Activated CD4-positive, alpha-beta T cell treated with anti-CD3 and anti-CD28 coated beads, Interleukin-10, Interleukin-2, amounts not matched to agents 100 ng/mL and 50 ng/mL, durations not matched to agents 16 hours and 8 hours (primary cell): ENCODE measurements around the gene PPP1R9B.

Experiments
- DNase-seq: peaks from one replicate; pipeline ENCODE4 v3.0.0-alpha.2; 2020

PPP1R9B gene

DNA sequence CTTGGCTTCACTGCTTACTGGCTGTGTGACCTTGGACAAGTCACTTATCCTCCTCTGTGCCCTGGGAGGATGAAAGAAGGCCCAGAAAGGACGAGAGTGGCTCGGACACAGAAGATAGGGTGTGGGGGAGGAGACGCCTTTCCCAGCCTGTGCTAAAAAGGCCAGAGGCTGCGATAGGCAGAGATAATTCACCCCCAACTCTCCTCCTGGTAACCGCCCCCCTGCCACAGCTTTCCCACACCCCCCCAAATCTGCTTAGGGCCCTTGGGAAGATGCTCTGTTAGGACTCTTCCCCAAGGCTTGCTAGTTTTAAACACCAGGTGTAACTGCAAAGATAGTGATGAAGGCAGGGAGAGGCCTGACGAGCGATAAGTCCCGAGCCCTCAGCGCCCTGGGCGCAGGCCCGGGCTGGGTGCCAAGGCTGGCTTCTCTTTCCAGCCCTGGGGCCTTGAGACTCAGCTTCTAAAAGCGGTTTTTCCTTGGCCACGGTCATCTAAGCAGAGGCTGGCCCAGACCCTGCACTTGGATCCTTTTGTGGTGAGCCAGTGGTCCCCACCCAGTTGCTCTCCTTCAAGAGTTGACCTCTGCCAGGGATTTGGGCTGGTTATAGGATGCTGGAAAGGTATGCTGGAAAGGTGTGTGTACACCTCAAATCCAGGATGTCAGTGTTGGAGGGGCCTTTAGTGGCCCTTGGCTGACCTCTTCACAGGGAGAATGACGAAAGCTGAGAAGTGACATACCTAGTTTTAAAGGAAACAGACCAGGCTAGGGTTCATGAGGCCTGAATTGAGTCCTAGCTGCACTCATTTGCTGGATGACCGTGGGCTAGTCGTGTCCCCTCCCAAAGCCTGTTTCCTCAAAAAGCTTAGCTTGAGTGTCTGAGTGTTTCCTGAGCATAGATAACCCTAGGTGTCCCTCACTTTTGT is 3.4 kb upstream of the PPP1R9B start:
- no peak for DNase-seq

DNA sequence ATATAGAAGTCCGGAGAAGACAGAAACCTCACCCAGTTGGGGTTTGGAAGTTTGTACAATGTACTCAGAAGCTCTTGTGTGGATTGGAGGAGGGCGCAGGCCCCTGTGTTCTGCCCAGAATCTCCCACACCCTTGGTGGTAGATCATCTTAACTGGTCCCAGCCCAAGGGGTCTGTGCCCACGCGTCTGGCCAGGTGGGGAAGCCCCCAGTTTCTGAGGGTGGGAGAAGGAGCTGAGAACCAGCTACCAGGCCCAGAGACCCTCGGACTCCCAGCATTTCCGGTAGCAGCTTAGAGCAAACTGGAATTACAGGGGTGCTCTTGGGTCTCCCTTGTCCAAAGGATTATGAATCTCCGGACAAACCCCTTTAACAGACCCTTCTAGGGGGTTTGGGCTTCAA is 2.3 kb upstream of the PPP1R9B start:
- no peak for DNase-seq

DNA sequence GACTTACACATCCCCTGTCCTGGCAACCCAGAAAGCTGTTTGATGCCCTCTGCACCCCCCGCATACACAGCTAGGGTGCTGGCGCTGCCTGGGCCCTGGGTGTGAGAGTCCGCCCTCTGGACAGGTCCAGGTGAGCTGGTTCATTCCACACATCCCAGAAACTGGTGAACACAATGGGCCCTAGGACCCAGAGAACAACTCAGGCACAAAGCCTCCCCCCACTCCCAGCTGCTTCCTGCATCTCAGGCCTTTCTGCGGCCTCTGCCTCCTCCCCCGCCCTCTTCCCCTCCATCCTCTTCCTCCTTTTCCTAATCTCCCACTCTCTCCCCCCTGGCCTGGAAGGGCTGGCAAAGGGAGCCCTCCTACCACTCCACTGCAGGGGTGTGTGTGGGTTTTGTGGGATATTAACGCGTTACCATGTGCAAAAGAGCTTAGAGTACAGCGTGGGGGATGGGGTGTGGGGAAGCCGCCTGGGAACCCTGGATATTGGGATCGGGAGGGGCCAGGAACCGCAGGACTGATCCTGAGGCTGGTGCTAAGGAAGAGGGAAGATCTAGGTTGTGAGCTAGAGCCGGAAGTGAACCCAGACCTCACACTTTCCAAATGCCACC is 1.6 kb upstream of the PPP1R9B start:
- peak; percentile 78 for DNase-seq

DNA sequence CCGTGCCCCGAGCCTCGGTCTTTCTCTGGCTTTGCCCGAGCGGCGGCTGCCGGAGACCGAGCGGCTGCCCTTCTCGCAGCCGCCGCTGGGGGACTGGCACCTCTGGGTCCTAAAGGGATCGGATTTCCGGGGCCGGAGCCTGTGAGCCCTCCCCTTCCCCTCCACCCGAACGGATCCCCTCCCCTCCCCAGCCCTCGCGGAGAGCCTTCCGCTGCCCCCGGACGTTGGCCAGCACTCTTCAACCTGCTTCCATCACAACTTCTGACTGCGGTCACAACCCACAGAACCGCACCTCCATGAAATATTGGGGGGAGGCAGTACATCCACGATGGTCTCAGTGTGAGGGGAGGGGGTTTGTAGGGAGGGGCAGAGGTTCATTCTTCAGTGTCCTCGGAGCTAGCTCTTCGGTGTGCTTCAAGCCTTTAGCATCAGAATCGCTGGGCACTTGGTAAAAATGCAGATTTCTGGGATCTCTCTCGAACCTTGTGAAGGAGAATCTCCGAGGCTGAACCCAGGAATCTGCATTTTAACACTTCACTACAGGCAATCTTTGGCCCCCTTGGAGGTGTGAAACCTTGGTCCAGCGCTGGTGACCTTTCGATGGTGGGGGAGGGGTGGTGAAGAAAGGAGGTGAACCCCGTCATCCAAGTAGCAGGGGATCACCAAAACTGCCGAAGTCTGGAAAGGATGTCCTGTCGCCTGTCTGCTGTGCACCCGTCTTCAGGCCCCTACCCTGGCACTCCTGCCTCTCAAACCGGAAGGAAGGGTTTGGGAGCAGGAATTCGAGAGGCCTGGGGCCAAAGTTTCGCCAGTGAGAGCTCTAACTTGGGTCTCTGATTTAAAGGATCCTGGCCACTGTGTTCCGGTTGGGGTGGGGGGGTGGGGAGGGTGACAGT is 812 bp upstream of the PPP1R9B start:
- DNase-seq, result peak; percentile 96

DNA sequence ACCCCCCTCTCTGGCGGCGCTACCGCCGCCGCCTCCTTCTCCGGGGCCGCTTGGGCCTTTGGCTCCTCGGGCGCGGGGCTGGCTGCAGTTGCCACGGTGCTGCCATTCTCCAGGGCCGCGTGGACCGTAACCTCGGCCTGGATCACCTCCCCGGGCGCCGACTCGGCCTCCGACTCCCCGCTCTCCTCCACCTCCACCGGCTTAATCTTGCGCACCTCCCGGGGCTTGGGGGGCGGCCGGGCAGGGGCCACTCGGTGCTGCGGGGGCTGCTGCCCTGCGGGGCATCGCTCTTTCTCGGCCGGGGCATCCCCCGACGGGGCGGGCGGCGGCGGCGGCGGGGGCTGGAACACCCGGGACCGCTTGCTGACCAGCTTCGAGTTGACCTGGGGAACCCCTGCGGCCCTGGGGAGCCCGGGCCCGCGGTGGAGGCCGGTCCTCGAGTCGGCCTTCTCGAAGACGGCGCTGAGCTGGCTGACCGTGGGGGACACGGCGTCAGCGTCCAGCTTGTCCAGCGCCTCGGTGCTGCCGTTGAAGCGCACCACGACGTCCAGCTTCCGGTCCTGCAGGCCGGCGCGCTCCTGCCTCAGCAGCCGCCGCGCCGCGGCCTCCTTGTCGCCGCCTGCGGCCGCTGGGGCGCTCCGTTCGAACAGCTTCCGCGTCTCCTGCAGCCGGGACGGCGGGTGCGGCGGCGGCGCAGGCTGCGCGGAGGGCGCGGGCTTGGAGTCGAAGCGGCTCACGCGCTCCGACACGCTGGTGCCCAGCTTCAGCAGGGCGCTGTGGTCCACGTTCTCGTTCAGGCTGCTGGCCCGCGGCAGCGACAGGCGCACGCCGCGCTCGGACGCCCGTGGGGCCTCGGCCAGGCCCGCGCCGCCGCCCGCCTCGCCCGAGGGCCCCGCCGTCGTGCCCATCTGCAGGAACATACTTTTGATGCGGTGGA is 792 bp downstream of the PPP1R9B start:
- DNase-seq, result peak; percentile 66

DNA sequence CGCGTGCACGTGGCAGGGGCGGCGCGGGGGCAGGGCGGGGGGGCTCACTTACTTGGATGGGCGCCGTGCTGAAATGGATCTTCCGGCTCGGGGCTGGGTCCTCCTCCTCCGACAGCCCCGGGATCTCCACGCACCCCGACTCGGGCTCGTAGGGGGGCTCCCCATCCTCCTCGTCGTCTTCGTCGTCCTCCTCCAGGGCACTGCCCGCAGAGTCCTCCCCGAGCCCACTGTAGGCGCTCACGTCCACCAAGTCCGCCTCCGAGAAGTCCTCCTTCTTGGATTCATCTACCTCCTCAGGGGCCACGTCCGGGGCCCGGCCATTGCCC is 1.4 kb downstream of the PPP1R9B start:
- DNase-seq, result no peak

DNA sequence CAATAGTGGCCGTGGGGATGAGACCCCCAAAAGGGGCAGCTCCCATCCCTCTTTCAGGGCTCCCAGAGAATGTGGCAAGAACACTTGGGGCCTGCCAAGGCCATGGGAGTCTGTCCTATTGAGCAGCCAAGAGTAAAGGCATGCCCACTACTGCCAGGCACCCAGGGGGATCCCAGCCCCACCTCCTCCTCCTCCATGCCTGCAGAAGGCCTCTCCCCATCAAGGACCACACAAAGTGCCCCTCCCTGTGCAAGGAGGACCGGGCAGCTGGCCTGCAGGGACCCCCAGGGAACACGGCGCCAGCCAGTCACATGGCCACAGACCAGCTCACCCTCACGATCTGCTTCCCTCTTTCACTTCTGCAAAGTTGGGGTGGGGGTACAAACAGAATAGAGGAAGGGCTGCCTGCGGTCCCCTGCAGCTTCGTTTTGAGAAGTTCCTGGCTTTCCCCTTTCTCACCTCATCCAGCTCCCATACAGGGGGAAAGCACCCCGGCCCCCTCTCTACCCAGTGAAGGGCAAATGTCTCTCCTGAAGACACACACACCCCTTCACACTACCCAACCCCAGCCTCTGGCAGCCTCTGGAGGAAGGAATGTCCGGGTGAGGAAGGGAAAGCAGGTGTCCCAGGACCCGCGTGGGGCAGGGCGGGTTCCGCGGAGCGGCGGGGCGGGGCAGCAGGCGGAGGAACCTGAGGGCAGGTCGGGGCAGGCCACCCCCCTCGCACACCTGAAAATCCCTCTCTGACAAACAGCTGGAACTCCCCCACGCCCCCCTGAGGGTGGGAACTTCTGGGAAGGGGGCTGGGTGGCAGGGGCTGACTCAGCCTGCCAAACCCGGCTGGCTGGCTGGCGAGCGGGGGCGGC is 2.0 kb downstream of the PPP1R9B start:
- DNase-seq, result peak; percentile 77

DNA sequence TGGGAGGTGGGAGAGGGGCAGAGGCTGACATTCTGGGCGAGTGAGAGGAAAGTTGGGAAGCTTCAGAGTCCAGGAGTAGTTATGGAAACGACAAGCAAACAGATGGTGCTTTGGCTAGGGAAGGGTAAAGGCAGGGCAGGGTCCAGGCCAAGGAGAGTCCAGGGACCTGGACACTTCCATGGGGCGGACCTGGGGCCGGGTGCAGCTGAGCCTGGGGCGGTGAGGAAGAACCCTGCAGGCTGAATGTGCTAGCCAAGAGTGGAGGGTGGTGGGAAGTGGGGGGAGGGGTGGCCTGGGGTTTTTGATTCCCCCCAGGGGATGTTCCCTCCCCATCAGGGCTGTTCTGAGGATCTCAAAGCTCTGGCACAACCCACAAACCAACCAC is 2.6 kb downstream of the PPP1R9B start:
- no peak for DNase-seq

DNA sequence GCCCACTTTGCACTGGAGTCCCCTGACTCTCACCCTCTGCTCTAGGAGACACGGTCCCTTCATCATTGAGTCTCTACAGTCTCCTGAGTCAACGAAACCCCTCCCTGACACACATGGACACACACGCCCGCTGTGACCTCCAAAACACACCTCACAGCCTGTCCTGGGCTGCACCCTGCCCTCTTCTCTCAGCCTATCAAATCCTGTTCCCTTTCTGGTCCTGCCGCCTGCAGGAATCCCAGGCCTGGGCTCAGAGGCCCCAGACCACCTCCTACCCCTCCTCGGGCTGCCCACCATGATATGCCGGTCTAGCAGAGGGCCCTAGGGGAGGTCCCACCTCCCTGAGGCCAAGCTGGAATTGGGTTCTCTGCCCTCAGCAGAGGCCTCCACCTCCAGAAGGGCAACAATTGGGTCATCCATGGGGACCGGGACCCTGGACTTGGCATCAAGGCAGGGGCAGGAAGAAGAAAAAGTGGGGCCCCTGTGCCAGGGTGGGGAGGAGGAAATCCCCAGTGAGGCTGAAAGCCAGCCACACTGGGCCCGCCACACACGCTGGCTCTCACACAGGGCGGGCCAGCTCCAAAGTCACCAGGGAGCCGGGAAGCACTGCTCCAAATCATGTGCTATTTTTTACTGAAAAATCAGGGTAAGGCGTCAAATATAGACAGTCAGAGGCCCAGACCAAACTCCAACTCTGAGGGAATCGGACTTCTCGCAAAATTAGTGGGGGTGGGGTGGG is 3.4 kb downstream of the PPP1R9B start:
- DNase-seq, result no peak

DNA sequence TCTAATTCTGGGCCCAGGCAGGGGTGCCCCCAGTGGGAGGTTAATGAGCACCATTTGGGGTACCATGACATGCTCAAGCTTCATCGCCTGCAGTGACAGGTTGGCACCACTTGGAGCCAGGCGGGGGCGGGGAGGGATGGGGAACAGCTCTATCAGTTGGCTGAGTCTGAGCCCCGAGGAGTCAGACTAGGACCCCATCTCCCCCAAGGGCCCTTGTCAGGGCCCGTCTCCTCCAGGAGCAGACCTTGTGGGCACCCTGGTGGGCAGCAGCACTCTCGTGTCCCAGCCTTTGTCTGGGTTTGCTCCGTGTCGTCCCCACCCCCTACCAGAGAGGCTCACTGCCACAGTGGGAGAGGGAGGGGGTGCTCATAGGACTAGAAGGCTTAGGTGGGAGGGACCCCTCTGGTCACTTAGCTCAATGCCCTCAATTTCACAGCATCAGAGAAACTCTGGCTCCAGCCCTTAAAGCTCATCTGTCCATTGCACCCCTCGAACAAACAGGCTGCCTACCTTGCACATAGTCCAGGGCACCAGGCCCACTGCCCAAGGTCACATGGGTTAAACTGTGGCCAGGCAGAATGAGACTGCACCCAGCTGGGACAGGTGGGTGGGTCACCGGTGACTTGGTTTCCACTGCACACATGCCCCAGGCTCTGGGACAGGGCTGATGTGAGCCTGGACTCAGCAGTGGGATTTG is 4.1 kb downstream of the PPP1R9B start:
- peak; percentile 34 for DNase-seq

DNA sequence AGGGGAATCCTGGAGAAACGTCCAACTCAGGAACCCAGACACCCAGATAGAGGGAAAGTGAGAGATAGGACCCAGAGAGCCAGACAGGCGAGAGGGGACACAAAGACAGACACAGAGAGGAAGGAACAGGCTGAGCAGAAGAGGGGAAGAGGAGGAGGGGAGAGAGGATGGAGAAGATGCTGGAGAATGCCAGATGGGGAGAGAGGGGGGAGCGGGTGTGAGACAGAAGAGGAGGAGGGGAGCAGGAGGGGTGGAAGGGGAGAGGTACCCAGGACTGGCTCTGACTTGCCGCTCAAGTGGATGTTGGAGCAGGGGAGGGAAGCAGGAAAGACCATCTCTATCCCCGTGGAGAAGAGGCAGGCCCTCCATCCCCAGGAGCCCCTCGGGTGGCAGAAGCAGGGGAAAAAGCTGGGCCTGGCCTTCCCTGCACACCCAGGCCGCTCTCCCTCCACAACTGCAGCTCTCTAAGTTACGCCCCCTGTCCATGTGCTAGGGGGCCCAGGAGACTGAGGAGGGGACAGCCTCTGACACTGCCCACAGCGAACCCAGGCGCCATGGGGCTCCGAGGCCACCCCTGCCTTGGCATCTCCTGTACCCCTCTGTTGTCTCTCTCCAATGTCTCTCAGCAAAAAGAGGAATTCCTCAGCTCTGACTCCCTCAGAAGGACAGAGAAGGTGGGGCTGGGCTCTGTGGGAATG is 4.8 kb downstream of the PPP1R9B start:
- no peak for DNase-seq

DNA sequence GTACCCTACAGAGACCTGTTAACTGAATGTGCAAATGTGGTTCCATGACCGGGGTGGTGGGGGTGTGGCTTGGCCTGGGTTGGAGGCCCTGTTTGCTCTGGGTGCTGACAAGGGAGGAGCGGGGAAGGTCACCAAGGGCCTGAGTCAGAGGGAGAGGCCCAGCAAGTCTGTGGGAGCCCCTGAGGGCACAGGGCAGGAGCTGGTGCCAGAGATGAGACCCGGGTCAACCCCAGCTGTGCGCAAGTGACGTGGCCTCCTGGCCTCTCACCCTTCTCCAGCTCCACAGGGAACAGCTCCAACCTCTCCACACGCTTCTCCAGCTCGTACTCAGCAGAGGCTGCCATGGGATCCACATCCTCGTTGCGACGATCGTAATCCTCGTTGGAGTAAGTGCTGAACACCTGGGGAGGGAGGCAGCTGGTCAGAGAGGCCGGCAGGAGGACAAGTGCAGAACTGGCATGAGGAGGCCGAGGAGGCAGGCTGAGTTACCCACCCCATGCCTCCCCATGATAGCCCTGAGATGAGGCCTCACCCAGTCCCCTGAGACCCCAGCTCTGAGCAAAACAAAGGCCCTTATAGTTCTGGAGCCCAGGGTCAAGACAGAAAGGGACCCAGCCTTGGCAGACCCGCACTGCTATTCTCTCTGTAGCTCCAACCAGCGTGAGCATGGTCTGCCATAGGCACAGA is 5.5 kb downstream of the PPP1R9B start:
- DNase-seq, result no peak

DNA sequence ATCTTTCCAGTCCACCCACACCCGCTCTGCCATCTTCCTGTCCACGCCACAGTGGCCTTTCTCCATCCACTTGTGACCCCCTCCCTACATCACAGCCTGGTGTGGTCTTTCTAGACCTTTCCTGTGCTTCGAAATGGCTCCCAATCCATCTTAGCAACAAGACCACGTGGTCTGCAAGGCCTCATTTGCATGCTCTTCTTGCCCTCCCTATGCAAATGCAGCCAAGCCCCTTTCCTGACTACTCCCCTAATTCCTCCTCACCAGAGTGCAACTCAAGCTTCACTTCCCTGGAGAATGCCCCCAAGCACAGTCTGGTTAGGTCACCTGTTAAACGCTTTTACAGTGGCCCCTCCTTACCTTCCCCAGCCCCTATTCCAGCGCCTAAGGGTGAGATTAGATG is 6.1 kb downstream of the PPP1R9B start:
- DNase-seq, result no peak

DNA sequence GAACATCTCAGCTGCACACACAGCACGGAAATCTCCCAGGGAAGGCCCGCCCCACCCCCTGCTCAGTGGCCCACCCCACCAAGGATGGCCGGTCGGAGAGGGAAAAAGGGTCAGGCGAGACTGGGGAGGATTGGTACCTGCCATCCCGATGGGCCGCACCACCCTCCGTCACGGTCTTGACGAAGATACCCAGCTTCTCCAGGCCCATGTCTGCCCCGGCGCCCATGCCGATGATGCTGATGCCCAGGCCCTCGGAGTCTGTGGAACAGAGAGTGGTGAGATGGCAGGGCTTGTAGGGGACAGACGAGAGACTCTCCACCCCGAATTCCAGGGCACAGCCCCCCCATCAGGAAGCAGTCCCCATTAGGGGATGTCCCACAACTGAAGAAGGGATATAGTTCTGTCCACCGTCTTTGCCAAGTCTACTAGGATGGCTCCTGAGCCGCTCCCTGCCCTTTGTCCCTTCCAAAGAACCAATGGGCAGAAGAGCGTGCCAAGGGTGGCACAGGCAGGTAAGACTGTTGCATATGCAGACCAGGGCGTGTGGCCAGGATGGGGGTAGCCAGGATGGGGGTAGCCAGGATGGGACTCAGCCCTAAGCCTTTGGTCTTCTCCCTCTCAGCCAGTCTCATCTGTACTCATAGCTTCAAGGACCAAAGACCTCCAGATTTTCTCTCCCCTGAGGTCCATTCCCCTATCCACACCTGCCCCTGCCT is 6.9 kb downstream of the PPP1R9B start:
- no peak for DNase-seq

DNA sequence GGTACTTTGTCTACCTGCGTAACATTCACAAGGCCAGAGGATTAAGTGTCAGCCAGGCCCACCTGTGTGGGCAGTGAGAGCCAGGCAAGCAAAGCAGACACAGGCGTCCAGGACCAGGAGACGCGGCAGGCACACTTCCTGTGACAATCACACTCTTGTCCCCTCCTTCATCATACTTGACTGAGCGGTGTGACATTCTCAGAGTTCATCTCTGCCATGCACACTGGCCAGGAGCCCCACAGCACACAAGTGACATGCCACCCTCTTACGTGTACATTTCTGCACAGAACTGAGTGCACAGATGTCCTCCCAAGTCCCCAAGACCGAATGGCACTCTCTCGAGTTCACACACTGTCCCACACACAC is 8.7 kb downstream of the PPP1R9B start:
- no peak for DNase-seq

DNA sequence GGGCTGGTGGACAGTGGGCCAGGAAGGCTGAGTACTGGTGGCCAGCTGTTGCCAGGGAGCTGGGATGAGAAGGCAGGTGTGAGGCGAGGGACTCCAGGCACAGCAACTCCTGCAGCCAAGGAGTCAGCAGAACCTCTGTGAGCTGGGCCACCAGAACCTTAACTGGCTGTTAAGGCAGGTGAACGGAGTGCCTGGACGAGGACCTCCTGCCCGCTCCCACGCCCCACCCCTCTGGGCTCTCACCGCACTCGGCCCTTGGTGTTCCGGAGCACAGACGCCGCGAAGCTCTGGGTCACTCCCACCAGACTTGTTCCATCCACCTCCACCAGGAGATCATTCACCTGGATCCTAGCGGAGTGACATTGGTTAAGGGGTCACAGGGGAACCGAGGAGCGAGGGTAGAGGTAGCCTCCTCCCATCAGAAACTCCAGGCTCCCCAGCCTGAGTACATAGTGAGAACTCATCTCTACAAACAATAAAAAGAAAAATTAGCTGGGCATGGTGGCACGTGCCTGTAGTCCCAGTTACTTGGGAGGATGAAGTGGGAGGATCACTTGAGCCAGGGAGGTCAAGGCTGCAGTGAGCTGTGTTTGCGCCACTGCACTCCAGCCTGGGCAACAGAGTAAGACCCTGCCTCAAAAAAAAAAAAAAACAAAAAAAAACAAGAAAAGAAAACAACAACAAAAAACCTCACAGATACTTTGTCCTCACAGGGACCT is 9.3 kb downstream of the PPP1R9B start:
- no peak for DNase-seq
